Vagina (tissue), 2 donors: ENCODE data around the gene MYO1E.

ENCODE experiments used
- CTCF ChIP-seq, 3 experiments: fragments of 450-650 bp in 2 of 3; fragments of 200-600 bp in 1 of 3; sonication (generic) in 1 of 3; IDR thresholded peaks; one replicate each; pipeline ENCODE4 v1.5.1; 2017 to 2019; ENCODE audit warnings: antibody characterized with exemption in 3 of 3, mild to moderate bottlenecking in 2 of 3, moderate library complexity in 2 of 3
- POLR2AphosphoS5 ChIP-seq, 2 donors: sonication (generic); formaldehyde crosslinking; IDR thresholded peaks; one replicate each; pipeline ENCODE4 v1.9.0; 2017; ENCODE audit warnings: antibody characterized with exemption in 2 of 2, mild to moderate bottlenecking in 2 of 2, low read depth in 1 of 2; ENCODE audit not compliant: insufficient read depth in 1 of 2

- TF ChIP-seq POLR2AphosphoS5 (IDR thresholded peaks at IDR 0.05; ENCODE audit: insufficient read depth in 1 of 2, low read depth in 1 of 2): no peak
- no peak for TF ChIP-seq CTCF (IDR thresholded peaks at IDR 0.05)
Observed at GRCh38 chr15:59274126-59274970, 98.3 kb downstream of the MYO1E start.
